OCI-LY7 (cell line): Measurements from ENCODE around the gene SETD6. TPM values are rescaled to one million over a fixed set of nuclear protein-coding genes. Genes with fewer than 3 reads are reported as not detected.

Experiments used
- BruUV-seq: library from RNA; stranded (reverse); fragments of 400-500 nt; replicated peaks from 2 replicates; lab custom pipeline; 2021; lab: Mats Ljungman, UMichigan
- CTCF ChIA-PET: fragments of 300-600 bp; sonication (Branson Sonifier 250); formaldehyde crosslinking; loops from one replicate; lab custom pipeline; 2022; ENCODE audit warnings: antibody characterized with exemption; ENCODE audit not compliant: unreplicated experiment; lab: Charles Lee
- POLR2A ChIA-PET: fragments of 300-600 bp; sonication (Branson Sonifier 250); formaldehyde crosslinking; loops from one replicate; lab custom pipeline; 2022; ENCODE audit warnings: antibody characterized with exemption; lab: Charles Lee
- DNase-seq: peaks from one replicate; pipeline ENCODE4 v3.0.0-alpha.2; 2015; ENCODE audit warnings: low spot score
- H2AFZ ChIP-seq: fragments of 200-600 bp; sonication (generic), shearing (Covaris generic); 2 replicates; pipeline ENCODE4 v1.6.1; 2014; ENCODE audit warnings: mild to moderate bottlenecking, antibody characterized with exemption, low read length, moderate library complexity
- H3K27ac ChIP-seq: fragments of 200-600 bp; sonication (generic); 2 replicates; pipeline ENCODE4 v1.5.1; 2014; ENCODE audit warnings: mixed run types, low read depth, mild to moderate bottlenecking, moderate library complexity, low read length, inconsistent platforms; ENCODE audit not compliant: poor library complexity, severe bottlenecking
- H3K36me3 ChIP-seq: fragments of 200-600 bp; sonication (generic); 2 replicates; pipeline ENCODE4 v1.6.1; 2014; ENCODE audit warnings: mild to moderate bottlenecking, antibody characterized with exemption, low read length, moderate library complexity, mixed read lengths; ENCODE audit not compliant: insufficient read depth
- H3K4me1 ChIP-seq: fragments of 200-600 bp; sonication (generic); 2 replicates; pipeline ENCODE4 v1.5.1; 2014; ENCODE audit warnings: mild to moderate bottlenecking, low read length; ENCODE audit not compliant: insufficient read depth, poor library complexity, severe bottlenecking
- H3K4me2 ChIP-seq: fragments of 200-600 bp; sonication (generic); 2 replicates; pipeline ENCODE4 v1.6.1; 2014; ENCODE audit warnings: mild to moderate bottlenecking, low read length
- H3K4me3 ChIP-seq: fragments of 200-600 bp; sonication (generic); 2 replicates; pipeline ENCODE4 v1.5.1; 2014; ENCODE audit warnings: mild to moderate bottlenecking, low read depth, low read length; ENCODE audit not compliant: poor library complexity, severe bottlenecking
- H3K79me2 ChIP-seq: fragments of 200-600 bp; sonication (generic); 2 replicates; pipeline ENCODE4 v1.6.1; 2016; ENCODE audit warnings: low read depth, mild to moderate bottlenecking, low read length, moderate library complexity, mixed read lengths; ENCODE audit not compliant: insufficient read depth
- H3K9me2 ChIP-seq: fragments of 200-600 bp; sonication (generic); 2 replicates; pipeline ENCODE4 v1.6.1; 2016; ENCODE audit warnings: mild to moderate bottlenecking, low read length, mixed read lengths; ENCODE audit not compliant: insufficient read depth
- H3K9me3 ChIP-seq: fragments of 200-600 bp; sonication (generic); 2 replicates; pipeline ENCODE4 v1.6.1; 2014; ENCODE audit warnings: mild to moderate bottlenecking, mixed run types, low read length, mixed read lengths
- H4K20me1 ChIP-seq: fragments of 200-600 bp; sonication (generic); 2 replicates; pipeline ENCODE4 v1.6.1; 2014; ENCODE audit warnings: mild to moderate bottlenecking, antibody characterized with exemption, low read length, moderate library complexity, mixed read lengths; ENCODE audit not compliant: insufficient read depth
- EZH2phosphoT487 ChIP-seq: fragments of 200-600 bp; sonication (generic); IDR thresholded peaks from 2 replicates; pipeline ENCODE4 v1.6.1; 2018; ENCODE audit warnings: low read depth, borderline replicate concordance, mild to moderate bottlenecking, mixed run types, antibody characterized with exemption, low read length, moderate library complexity, mixed read lengths
- intact Hi-C: fragments of 100-400 bp; cut with micrococcal nuclease; formaldehyde crosslinking; loops from one replicate; pipeline ENCODE4 v1.10.0; 2022; ENCODE audit not compliant: unreplicated experiment
- total RNA-seq, 2 experiments: library from RNA; depleted of rRNA in 1 of 2; stranded (reverse); fragments of >200 nt in 1 of 2; shearing (Covaris generic) in 1 of 2; gene quantifications; 2 replicates each; pipeline ENCODE4 v1.2.3, GENCODE V29; 2014 to 2022
- TF ChIP-seq, protein P1 (sequence below): fragments of 200-600 bp; sonication (generic); conservative IDR thresholded peaks from 2 replicates; pipeline ENCODE4 v1.5.1; 2014; ENCODE audit warnings: mild to moderate bottlenecking, antibody characterized with exemption, low read length, moderate library complexity, mixed read lengths

Gene SETD6
- total RNA-seq, 2 experiments from 2014 or later: 19.6 to 33.1 TPM

DNA sequence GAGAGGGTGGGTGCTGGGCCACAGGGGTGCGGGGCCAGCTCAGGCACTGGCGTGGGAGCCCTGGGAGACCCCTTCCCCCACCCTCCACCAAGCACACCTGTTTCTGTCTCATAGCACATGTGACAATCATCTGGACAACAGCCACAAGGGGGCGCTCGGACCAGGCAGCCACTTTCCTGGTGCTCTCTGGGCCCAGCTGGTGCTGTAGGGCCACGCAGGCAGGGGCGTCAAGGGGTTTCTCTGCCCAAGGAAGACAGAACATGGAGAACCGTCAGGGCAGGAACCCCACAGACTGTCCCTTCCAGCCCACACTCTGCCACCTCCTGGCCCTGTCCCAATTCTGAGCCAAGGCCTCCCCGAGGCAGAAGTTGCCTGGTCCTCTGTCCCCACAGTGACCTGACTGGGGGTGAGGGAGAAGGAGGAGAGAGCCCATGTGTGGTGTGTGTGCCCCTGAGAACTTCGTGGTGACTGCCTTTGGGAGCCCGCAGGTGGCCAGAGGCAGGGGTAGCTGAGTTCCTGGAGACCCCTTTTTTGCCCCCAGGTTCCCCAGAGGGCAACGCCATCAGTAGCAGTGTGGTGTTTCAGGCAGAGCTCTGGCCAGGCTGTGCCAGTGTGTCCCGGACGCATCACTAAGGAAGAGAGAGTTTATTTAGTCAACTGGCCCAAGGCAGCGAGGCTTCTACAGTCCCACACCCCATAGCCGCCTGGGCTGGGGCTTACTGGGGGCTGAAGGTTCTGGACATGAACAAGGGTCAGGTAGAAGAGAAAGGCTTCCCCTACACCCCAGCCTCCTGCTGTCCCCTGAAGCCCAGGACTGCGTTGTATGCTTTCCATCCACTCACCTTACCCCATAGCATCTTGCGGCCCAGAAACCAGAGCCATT lies 3.1 kb upstream of the SETD6 start:
- Histone ChIP-seq H3K4me1 (peaks cover 15% of the 10 kb centered on the region), H3K9me2 (no peaks in the 10 kb centered on the region), H3K4me2 (no peak overlapping the region), H4K20me1 (peaks cover 6% of the 10 kb centered on the region; the same call in 1 of the 2 replicates), H3K27ac (no peak overlapping the region), H3K79me2 (no peaks in the 10 kb centered on the region), H2AFZ (no peak overlapping the region), H3K36me3 (peaks cover 33% of the 10 kb centered on the region), H3K9me3 (no peaks in the 10 kb centered on the region), H3K4me3 (no peak overlapping the region)
- CTCF ChIA-PET: interaction anchor here (0.5 kb wide), 1 partner anchor 10 kb away, joined by 3 read pairs; no protein-coding TSS in a partner anchor
- no TSS peak for BruUV-seq
- intact Hi-C loops: loop anchor here (1.0 kb wide), 2 partner anchors 149 to 244 kb away; no protein-coding TSS in a partner anchor
- no peak for TF ChIP-seq EZH2phosphoT487
- TF ChIP-seq, protein P1, sequence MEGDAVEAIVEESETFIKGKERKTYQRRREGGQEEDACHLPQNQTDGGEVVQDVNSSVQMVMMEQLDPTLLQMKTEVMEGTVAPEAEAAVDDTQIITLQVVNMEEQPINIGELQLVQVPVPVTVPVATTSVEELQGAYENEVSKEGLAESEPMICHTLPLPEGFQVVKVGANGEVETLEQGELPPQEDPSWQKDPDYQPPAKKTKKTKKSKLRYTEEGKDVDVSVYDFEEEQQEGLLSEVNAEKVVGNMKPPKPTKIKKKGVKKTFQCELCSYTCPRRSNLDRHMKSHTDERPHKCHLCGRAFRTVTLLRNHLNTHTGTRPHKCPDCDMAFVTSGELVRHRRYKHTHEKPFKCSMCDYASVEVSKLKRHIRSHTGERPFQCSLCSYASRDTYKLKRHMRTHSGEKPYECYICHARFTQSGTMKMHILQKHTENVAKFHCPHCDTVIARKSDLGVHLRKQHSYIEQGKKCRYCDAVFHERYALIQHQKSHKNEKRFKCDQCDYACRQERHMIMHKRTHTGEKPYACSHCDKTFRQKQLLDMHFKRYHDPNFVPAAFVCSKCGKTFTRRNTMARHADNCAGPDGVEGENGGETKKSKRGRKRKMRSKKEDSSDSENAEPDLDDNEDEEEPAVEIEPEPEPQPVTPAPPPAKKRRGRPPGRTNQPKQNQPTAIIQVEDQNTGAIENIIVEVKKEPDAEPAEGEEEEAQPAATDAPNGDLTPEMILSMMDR: peak; percentile 89
- peak; percentile 84 for DNase-seq
- POLR2A ChIA-PET: no interaction called here

DNA sequence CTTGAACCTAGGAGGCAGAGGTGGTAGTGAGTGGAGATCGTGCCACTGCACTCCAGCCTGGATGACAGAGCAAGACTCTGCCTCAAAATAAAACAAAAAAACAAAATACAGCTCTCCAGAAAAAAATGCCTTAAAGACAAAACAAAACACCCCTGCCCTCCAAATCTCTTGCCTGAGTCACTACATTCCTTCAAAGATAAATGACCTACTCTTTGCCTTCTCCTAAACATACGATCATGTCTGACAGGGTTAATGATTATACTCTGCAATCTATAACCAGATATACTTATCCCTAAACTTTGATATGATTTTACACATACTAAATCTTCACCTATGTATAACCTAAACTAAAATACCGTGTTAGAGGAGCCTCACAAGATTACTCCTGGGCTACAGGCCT lies 1.4 kb upstream of the SETD6 start:
- TF ChIP-seq, protein P1: no peak
- TF ChIP-seq EZH2phosphoT487: no peak
- Histone ChIP-seq H3K9me2 (no peaks in the 10 kb centered on the region), H4K20me1 (peaks cover 6% of the 10 kb centered on the region; the same call in 1 of the 2 replicates), H3K4me2 (no peak overlapping the region), H2AFZ (no peak overlapping the region), H3K36me3 (peaks cover 50% of the 10 kb centered on the region), H3K79me2 (no peaks in the 10 kb centered on the region), H3K4me3 (no peak overlapping the region), H3K9me3 (no peaks in the 10 kb centered on the region), H3K4me1 (peaks cover 15% of the 10 kb centered on the region), H3K27ac (no peak overlapping the region)
- DNase-seq: no peak
- no TSS peak for BruUV-seq
- ChIA-PET POLR2A (interaction anchor here (0.9 to 2.0 kb wide), 2 partner anchors 125 to 242 kb away, joined by 4 to 6 read pairs; no protein-coding TSS in a partner anchor), CTCF (no interaction called here)
- intact Hi-C loops: no loop called here
